ENCODE measurements around the gene MACROH2A1.

DNA sequence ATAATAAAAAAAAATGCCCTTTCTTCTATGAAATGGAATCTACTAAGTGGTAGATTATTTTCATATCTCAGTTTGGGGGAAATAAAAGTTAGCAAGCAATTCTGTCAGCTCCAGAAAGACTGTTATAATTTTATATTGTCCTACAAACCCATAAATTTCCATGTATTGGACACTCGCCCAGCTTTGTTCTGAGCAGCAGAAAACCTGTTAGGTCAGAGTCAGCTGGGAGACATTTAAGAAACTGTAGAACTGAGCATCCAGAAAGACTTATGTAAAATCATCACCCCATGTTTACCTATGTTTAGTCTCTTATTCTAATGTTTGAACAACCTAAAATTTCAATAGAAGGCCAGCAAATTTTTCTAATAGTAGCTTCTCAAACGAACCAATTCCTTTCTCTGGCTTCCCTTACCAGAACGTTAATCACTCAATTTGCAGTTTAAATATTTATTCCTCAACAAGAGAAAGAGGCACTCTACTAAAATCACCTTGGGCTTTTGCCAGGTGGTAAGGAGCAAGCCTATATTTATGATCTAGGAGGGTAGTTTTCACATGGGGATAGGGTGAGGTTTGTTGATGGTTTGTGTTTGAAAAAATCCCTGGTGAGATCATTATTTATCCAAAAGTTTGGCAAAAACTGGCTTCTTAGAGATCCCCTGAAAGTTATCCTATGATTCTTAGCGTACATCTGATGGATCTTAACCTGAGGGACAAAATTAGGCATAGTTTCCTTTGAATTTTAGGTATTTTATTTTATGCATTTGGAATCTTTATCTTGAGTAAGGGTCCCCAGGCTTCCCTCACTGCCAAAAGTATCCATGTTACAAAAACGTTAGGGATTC, 34.4 kb downstream of the MACROH2A1 start:
- TF ChIP-seq POLR2AphosphoS5 (IDR thresholded peaks at IDR 0.05; ENCODE audit: low read depth) (no peak), GABPA (IDR thresholded peaks at IDR 0.05; ENCODE audit: low read depth) (no peak), SPI1 (IDR thresholded peaks at IDR 0.05; ENCODE audit: borderline replicate concordance, low read depth) (no peak)
- TF ChIP-seq, protein P1, sequence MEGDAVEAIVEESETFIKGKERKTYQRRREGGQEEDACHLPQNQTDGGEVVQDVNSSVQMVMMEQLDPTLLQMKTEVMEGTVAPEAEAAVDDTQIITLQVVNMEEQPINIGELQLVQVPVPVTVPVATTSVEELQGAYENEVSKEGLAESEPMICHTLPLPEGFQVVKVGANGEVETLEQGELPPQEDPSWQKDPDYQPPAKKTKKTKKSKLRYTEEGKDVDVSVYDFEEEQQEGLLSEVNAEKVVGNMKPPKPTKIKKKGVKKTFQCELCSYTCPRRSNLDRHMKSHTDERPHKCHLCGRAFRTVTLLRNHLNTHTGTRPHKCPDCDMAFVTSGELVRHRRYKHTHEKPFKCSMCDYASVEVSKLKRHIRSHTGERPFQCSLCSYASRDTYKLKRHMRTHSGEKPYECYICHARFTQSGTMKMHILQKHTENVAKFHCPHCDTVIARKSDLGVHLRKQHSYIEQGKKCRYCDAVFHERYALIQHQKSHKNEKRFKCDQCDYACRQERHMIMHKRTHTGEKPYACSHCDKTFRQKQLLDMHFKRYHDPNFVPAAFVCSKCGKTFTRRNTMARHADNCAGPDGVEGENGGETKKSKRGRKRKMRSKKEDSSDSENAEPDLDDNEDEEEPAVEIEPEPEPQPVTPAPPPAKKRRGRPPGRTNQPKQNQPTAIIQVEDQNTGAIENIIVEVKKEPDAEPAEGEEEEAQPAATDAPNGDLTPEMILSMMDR (IDR thresholded peaks at IDR 0.05; ENCODE audit: insufficient read depth, low read length): no peak
- TF ChIP-seq, protein P2, sequence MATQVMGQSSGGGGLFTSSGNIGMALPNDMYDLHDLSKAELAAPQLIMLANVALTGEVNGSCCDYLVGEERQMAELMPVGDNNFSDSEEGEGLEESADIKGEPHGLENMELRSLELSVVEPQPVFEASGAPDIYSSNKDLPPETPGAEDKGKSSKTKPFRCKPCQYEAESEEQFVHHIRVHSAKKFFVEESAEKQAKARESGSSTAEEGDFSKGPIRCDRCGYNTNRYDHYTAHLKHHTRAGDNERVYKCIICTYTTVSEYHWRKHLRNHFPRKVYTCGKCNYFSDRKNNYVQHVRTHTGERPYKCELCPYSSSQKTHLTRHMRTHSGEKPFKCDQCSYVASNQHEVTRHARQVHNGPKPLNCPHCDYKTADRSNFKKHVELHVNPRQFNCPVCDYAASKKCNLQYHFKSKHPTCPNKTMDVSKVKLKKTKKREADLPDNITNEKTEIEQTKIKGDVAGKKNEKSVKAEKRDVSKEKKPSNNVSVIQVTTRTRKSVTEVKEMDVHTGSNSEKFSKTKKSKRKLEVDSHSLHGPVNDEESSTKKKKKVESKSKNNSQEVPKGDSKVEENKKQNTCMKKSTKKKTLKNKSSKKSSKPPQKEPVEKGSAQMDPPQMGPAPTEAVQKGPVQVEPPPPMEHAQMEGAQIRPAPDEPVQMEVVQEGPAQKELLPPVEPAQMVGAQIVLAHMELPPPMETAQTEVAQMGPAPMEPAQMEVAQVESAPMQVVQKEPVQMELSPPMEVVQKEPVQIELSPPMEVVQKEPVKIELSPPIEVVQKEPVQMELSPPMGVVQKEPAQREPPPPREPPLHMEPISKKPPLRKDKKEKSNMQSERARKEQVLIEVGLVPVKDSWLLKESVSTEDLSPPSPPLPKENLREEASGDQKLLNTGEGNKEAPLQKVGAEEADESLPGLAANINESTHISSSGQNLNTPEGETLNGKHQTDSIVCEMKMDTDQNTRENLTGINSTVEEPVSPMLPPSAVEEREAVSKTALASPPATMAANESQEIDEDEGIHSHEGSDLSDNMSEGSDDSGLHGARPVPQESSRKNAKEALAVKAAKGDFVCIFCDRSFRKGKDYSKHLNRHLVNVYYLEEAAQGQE (IDR thresholded peaks at IDR 0.05; ENCODE audit: insufficient replicate concordance, low read depth): no peak
